OCI-LY7 (cell line): Measurements from ENCODE around the gene ACOXL.

ENCODE experiments used
- CTCF ChIP-seq: fragments of 200-600 bp; sonication (generic); conservative IDR thresholded peaks from 2 replicates; pipeline ENCODE4 v1.5.1; 2014; ENCODE audit warnings: mild to moderate bottlenecking, antibody characterized with exemption, low read length, moderate library complexity, mixed read lengths
- EZH2phosphoT487 ChIP-seq: fragments of 200-600 bp; sonication (generic); IDR thresholded peaks from 2 replicates; pipeline ENCODE4 v1.6.1; 2018; ENCODE audit warnings: low read depth, borderline replicate concordance, mild to moderate bottlenecking, mixed run types, antibody characterized with exemption, low read length, moderate library complexity, mixed read lengths

GRCh38 chr2:110853516-110853915 lies 121.1 kb downstream of the ACOXL start:
- peak; percentile 91 for TF ChIP-seq CTCF
- no peak for TF ChIP-seq EZH2phosphoT487
